Renal cortical epithelial cell (primary cell): ENCODE results near the gene DHRS11. TPM values are rescaled to one million over a fixed set of nuclear protein-coding genes. Genes with fewer than 3 reads are reported as not detected.

ENCODE experiments used
- DNase-seq: peaks from one replicate; pipeline ENCODE4 v3.0.0-alpha.2; 2011; ENCODE audit warnings: low read depth
- total RNA-seq: library from RNA; depleted of rRNA; stranded (reverse); fragments of >200 nt; gene quantifications from 2 replicates; pipeline ENCODE4 v1.2.3, GENCODE V29; 2014

Gene DHRS11, protein sequence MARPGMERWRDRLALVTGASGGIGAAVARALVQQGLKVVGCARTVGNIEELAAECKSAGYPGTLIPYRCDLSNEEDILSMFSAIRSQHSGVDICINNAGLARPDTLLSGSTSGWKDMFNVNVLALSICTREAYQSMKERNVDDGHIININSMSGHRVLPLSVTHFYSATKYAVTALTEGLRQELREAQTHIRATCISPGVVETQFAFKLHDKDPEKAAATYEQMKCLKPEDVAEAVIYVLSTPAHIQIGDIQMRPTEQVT
- 11.6 and 13.0 TPM in 2 replicates for total RNA-seq

DNA sequence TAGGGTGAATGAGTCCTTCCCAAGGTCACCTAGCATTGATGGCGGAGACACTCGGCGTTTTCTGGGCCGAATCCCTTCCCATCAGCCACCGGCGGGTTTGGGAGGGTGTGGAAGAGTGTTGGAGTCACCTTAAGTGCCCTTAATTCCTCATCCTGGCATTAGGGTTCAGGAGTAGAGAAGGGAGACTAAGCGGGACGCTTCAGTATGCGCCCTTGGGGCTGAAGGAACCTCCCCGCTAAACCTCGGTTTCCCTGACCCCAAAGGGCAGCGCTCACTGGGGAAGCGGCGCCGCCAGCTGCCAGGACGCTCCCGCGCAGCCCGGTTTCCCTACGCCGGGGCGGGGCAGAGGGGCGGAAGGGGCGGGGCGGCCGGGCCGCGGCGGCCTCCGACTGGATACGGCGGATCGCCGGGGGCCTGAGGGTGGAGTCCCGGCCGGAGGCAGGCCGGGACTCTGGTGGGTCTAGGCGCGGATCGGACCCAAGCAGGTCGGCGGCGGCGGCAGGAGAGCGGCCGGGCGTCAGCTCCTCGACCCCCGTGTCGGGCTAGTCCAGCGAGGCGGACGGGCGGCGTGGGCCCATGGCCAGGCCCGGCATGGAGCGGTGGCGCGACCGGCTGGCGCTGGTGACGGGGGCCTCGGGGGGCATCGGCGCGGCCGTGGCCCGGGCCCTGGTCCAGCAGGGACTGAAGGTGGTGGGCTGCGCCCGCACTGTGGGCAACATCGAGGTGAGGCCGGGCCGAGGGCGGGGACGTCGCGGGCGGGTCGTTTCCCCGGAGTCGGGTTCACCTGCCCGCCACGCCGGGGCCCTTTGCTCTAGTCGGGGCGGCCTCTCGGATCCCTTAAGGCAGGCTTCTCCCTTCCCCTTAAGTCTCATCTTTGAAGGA, at the start of gene DHRS11:
Gene DHRS11 (plus strand): TSS at position 446 of the 882 bp plus-strand sequence. CDS start 131 bp downstream, at position 577.
- DNase-seq, result peak; percentile 29

GRCh38 chr17:36542755-36543154, 48.9 kb upstream of the DHRS11 start:
- no peak for DNase-seq

DNA sequence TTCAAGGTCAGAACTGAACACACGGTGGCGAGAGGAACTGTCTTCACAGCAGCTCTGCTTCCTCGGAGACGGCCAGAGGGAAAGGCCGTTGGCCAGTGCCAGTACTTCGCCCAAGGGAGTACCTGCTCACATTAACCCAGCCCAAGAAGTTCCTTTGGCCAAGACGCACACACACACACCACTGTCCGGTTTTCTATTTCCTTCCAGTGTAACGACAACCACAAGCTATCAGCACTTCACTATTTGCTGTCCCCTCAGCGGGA, 47.7 kb upstream of the DHRS11 start:
- peak; percentile 64 for DNase-seq

GRCh38 chr17:36544307-36545076, 47.2 kb upstream of the DHRS11 start, which contains the start of gene GGNBP2:
GGNBP2 (plus strand) TSS chr17:36544919; CDS start chr17:36545725, 806 bp downstream.
- DNase-seq, result peak; percentile 64

GRCh38 chr17:36545077-36545464, 46.6 kb upstream of the DHRS11 start:
- no peak for DNase-seq

DNA sequence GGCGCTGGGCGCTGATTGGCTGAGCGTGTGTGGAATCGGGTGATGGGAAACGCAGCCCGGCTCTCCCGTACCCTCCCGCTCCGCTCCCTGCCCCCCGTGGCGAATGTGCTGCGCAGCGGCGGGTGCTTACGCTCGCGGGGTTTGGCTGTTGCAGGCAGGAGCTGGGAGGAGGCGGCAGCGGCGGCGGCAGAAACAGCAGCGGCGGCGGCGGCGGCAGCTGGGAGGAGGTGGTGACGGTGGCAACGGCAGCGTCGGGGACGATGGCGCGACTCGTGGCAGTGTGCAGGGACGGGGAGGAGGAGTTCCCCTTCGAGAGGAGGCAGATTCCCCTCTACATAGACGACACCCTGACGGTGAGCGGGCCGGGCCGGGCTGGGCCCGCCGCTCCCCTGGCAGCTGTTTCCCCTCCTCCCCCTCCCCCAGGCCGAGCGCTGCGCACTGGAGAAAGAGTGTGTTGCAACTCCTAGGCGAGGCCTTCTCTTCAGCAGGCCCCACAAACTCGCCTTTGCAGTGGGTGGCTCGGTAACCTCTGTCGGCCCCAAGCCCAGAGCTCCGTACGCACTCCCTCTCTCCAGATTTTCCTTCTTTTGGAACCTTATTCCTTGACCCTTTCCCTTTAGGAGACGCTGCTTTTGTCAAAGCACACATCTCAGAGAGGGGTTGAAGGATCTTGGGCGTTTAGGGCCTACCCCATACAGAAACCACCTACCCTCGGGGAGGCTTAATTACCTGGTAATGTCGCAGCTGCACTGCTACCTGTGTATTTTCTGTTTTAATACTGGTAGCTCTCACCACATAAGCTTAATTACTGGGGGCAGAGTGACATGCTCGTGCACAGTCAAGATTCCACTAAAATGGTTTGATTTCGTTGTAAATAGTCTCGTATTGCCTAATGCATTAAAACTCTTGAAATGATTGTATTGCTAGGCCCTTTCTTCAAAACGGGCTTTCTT, 45.9 kb upstream of the DHRS11 start:
- DNase-seq, result peak; percentile 82

GRCh38 chr17:36546418-36547093, 45.1 kb upstream of the DHRS11 start:
- no peak for DNase-seq

DNA sequence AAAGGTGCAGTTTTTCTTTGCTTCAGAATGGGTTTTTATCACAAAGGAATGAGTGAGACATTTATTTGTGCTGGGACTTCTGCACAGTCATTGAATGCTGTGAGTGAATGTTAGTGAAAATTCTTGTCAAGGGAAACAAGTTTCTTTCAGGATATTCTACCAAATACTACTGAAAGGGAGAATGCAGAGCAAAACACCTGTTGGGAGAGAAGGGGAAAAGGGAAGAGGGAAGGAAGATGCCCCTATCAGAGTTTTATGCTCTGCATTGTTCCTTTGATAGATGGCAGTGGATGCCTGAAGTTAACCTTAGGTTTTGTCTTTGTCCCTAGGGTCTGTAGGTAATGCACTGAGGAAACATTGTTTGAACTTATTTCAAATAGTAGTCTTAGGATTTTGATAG, 43.9 kb upstream of the DHRS11 start:
- no peak for DNase-seq

- peak; percentile 10 for DNase-seq
These were observed 40.9 kb upstream of the DHRS11 start for GRCh38 chr17:36550491-36551417.

- no peak for DNase-seq
These were observed 38.2 kb upstream of the DHRS11 start for GRCh38 chr17:36553459-36553858.

DNA sequence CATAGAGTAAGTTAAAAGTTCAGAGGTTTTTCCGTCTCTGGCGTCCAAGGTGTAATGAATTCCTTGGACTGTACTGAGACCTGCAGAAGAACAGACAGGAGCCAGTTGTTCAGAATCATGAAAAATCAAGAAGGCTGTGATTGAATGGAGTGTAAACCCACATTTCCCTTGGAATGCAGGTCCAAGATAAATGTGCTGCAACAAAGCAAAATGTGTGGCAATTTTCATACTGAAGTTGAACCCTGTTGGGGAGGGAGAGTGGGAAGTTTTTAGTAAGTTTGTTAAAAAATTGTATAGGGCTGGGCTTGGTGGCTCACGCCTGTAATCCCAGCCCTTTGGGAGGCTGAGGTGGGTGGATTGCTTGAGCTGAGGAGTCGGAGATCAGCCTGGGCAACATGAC, 25.6 kb upstream of the DHRS11 start:
- no peak for DNase-seq

GRCh38 chr17:36575028-36575427, 16.7 kb upstream of the DHRS11 start:
- DNase-seq, result no peak

DNA sequence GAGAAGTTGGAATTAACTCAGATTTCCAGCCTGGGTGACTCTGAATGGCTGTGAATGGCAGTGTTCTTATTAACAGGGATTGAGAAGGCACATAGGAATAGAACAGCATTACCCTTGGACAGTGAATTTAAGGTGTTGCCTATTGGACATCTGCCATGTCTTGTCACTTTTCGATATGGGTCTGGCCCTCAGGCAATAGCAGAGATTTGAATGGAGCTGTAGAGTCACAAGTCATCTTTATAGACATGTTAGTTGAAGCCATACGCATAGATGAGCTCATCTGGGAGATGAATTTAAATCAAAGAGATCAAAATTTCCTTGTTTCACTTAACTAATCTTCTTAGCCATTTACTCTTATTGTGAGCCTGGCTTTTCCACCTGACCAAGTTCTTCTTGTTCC, 14.9 kb upstream of the DHRS11 start:
- no peak for DNase-seq

DNA sequence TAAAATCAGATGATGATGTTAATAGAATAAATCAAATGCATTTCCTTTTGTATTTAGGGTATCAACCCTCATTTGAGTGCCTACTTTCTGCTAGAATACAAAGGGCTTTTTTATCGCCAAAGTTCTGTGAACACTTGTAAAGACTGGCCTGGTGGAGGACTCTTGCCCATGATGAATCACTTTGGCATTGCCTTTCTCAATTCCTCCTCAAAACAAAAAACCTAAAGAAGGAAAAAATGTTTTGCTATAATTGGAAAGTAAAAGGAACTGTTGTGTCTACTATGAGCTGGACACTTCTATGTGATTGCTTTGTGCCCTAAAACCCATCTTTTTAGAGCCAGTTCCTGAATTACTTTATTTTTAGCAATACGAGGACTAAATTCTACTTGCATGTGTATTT, 13.0 kb upstream of the DHRS11 start:
- DNase-seq, result no peak

- DNase-seq, result no peak
These were observed 7.9 kb upstream of the DHRS11 start for GRCh38 chr17:36583787-36584186.

DNA sequence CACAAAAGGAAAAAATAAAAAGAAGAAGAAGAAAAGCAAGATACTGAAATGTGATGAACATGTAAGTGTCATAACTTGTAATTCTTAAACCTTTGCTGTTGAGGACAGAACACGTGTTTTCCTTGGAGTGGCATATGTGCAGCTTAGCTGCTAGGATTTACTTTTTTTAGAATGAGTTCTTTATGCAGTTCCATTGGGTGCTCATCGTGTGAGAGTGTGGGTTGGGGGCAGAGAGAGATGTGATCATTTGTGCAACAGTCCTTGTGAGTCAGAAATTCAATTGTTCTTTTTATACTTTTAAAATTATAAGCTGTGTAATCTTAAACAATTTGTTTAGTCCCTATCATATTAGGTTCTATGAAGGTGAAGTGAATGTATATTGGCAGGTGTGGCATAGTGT, 5.5 kb upstream of the DHRS11 start:
- DNase-seq, result no peak

DNA sequence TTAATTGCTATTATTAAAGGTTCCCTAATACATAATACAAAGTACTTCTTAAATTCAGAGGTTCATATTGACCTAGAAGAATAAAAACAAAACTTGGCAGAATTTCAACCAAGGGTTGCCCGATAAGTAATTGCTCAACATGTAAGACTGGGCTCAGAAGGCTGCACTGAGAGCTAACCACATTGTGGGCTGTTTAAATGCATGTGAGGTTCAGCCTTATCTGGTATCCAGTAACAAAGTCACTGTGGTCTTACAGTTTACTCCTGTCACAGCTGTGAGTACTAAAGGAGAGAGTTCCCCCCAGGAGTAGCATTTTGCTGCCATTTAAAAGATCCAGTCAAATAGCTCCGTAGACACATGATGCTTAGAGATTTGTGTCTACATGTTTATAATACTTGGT, 1.6 kb upstream of the DHRS11 start:
- DNase-seq, result peak; percentile 66

DNA sequence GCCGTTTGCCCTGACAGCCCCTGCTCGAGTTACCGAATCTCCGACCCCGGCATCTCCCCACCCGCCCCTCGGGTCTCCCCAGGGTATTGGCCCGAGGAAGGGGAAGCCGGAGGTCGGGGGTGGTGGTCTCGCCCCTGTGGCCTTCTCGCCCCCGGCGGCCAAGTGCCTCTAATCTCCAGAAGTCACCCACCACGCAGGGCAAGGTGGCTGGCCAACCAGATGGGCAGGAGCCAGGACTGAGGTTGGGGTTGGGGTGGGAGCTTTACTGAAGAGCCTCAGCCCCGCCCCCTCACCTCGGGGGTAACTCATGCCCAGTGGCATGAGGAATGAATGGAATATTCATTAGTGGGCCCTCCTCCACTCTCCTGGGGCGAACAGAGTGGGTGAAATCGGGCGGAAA, 637 bp downstream of the DHRS11 start:
- peak; percentile 53 for DNase-seq

DNA sequence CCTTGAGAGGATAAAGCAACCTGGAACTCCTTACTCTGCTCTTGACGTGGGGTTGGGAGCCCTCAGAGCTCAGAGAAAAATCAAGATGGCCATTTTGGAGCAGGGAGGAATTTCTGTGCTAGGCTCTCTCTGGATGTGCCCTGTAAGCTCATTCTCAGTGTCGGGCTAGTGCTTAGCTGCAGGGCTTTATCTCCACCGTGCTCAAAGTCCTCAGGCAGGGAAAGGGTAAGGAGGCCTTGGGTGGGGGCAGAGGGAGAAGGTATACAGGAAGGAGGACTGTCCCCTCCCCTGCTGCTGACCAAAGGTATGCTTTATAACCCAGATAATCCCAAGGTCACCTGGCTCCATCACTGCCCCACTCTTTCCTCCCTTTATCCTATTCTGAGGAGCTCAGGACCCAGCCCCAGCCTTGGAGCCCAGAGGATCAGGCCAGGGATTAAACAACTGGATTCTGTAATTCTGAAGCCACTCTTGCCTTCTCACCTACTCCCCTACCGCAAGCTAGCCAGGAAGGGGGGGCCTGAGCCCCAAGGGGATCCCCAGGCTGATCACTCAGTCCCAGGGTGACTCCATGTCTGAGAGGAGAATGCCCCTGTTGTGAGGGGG, 1.1 kb downstream of the DHRS11 start:
- no peak for DNase-seq
